ENCODE results near the gene ZFYVE26. TPM values are rescaled to one million over a fixed set of nuclear protein-coding genes. Genes with fewer than 3 reads are reported as not detected.
A peak's percentile ranks its signal among the peaks of the same experiment; 100 is the strongest.
"Not testable (repeated sequence)": the region's sequence is repeated elsewhere in the genome, so short reads cannot be mapped to it uniquely, and the experiment has no call there.

Gene ZFYVE26
- total RNA-seq, 4 donors from 2014 or later, result 14.3 to 45.9 (median 28.2) TPM

GRCh38 chr14:67705211-67705610, 111.2 kb downstream of the ZFYVE26 start:
- H3K9me3 ChIP-seq, result no peaks in the 10 kb centered on the region
- no peaks in the 10 kb centered on the region for H3K4me1 ChIP-seq
- H3K36me3 ChIP-seq, result no peaks in the 10 kb centered on the region
- TF ChIP-seq CTCF (IDR thresholded peaks at IDR 0.05), result no peak
- TF ChIP-seq POLR2A (IDR thresholded peaks at IDR 0.05), result no peak
- no peaks in the 10 kb centered on the region for H3K27me3 ChIP-seq
- no peak overlapping the region for H3K27ac ChIP-seq
- H3K4me3 ChIP-seq, result no peak overlapping the region
- no peak for DNase-seq
- intact Hi-C loops (cut with DNase I; ENCODE audit: low total_unique reads), result no loop called here

- no peaks in the 10 kb centered on the region for H3K9me3 ChIP-seq
- no peak for TF ChIP-seq POLR2A (IDR thresholded peaks at IDR 0.05)
- TF ChIP-seq CTCF (IDR thresholded peaks at IDR 0.05), result peak; percentile 65 to 80 (median 76)
- H3K27ac ChIP-seq, result no peak overlapping the region
- no peak overlapping the region for H3K4me3 ChIP-seq
- H3K27me3 ChIP-seq, result no peaks in the 10 kb centered on the region
- no peak for DNase-seq
- H3K36me3 ChIP-seq, result no peaks in the 10 kb centered on the region
- H3K4me1 ChIP-seq, result no peaks in the 10 kb centered on the region
- intact Hi-C loops (cut with DNase I; ENCODE audit: low total_unique reads), result no loop called here
Observed at GRCh38 chr14:67704484-67705089, 111.8 kb downstream of the ZFYVE26 start.

GRCh38 chr14:67703997-67704396, 112.4 kb downstream of the ZFYVE26 start:
- H3K4me1 ChIP-seq, result no peaks in the 10 kb centered on the region
- intact Hi-C loops (cut with DNase I; ENCODE audit: low total_unique reads), result no loop called here
- DNase-seq, result no peak
- H3K27ac ChIP-seq, result no peak overlapping the region
- H3K4me3 ChIP-seq, result no peak overlapping the region
- no peak for TF ChIP-seq CTCF (IDR thresholded peaks at IDR 0.05)
- H3K9me3 ChIP-seq, result no peaks in the 10 kb centered on the region
- no peaks in the 10 kb centered on the region for H3K27me3 ChIP-seq
- no peaks in the 10 kb centered on the region for H3K36me3 ChIP-seq

- intact Hi-C loops (cut with DNase I; ENCODE audit: low total_unique reads); H3K27me3 ChIP-seq; H3K9me3 ChIP-seq; H3K4me3 ChIP-seq; DNase-seq; H3K27ac ChIP-seq; H3K36me3 ChIP-seq; H3K4me1 ChIP-seq: not testable (repeated sequence)
Observed at GRCh38 chr14:67701492-67701891, 114.9 kb downstream of the ZFYVE26 start, which contains the start of gene RDH12. Gene RDH12, plus strand, starts transcription at chr14:67701886. Its CDS starts 20,757 bp downstream, at chr14:67722643.

- Histone ChIP-seq H3K9me3 (no peaks in the 10 kb centered on the region), H3K27me3 (no peaks in the 10 kb centered on the region), H3K4me1 (peaks cover 0 to 3% of the 10 kb centered on the region in 2 donors), H3K36me3 (no peaks in the 10 kb centered on the region), H3K27ac (no peak overlapping the region), H3K4me3 (no peak overlapping the region)
- no peak for DNase-seq
- intact Hi-C loops (cut with DNase I; ENCODE audit: low total_unique reads), result no loop called here
- TF ChIP-seq POLR2A (IDR thresholded peaks at IDR 0.05) (no peak), CTCF (IDR thresholded peaks at IDR 0.05) (no peak)
Observed at GRCh38 chr14:67698179-67698578, 118.2 kb downstream of the ZFYVE26 start.

- intact Hi-C loops (cut with DNase I; ENCODE audit: low total_unique reads), result no loop called here
- Histone ChIP-seq H3K27me3 (no peaks in the 10 kb centered on the region), H3K4me3 (no peak overlapping the region), H3K9me3 (no peaks in the 10 kb centered on the region), H3K36me3 (no peaks in the 10 kb centered on the region), H3K4me1 (peaks cover 0 to 3% of the 10 kb centered on the region in 2 donors), H3K27ac (no peak overlapping the region)
- no peak for TF ChIP-seq POLR2A (IDR thresholded peaks at IDR 0.05)
- TF ChIP-seq CTCF (IDR thresholded peaks at IDR 0.05), result no peak
- no peak for DNase-seq
Observed at GRCh38 chr14:67697006-67697405, 119.4 kb downstream of the ZFYVE26 start.

Data from uterus (tissue), 4 donors.